A549 (cell line): Measurements from ENCODE around the gene PAPSS2.

Source experiments
- CBX2 ChIP-seq: fragments of 200-600 bp; sonication (generic); IDR thresholded peaks from 2 replicates; pipeline ENCODE4 v1.6.1; 2016; ENCODE audit warnings: low read depth, mild to moderate bottlenecking, borderline replicate concordance
- CBX8 ChIP-seq: fragments of 200-600 bp; sonication (generic); IDR thresholded peaks from 2 replicates; pipeline ENCODE4 v1.6.1; 2016
- CHD2 ChIP-seq: fragments of 150-350 bp; IDR thresholded peaks from 2 replicates; pipeline ENCODE4 v1.6.1; 2014; ENCODE audit warnings: low read length; ENCODE audit not compliant: partially characterized antibody
- CHD4 ChIP-seq: fragments of 200-600 bp; sonication (generic); IDR thresholded peaks from 2 replicates; pipeline ENCODE4 v1.6.1; 2016; ENCODE audit warnings: antibody characterized with exemption, mild to moderate bottlenecking, borderline replicate concordance
- ESRRA ChIP-seq: fragments of 150-350 bp; IDR thresholded peaks from 2 replicates; pipeline ENCODE4 v1.6.1; 2014; ENCODE audit warnings: mild to moderate bottlenecking, low read length, borderline replicate concordance
- KDM1A ChIP-seq: fragments of 200-600 bp; sonication (generic); IDR thresholded peaks from 2 replicates; pipeline ENCODE4 v1.6.1; 2016; ENCODE audit warnings: low read depth, mild to moderate bottlenecking
- KDM5A ChIP-seq: fragments of 200-600 bp; sonication (generic); IDR thresholded peaks from 2 replicates; pipeline ENCODE4 v1.6.1; 2016; ENCODE audit warnings: antibody characterized with exemption, mild to moderate bottlenecking
- MYC ChIP-seq: IDR thresholded peaks from 2 replicates; pipeline ENCODE4 v1.6.1; 2012; ENCODE audit warnings: mild to moderate bottlenecking, inconsistent platforms, low read length, improper control_type of control experiment, borderline replicate concordance
- POLR2AphosphoS2 ChIP-seq: conservative IDR thresholded peaks from 2 replicates; pipeline ENCODE4 v1.6.1; 2012; ENCODE audit warnings: low read length, improper control_type of control experiment, inconsistent platforms
- RARB ChIP-seq: fragments of 250-450 bp; sonication (Bioruptor Pico); IDR thresholded peaks from 2 replicates; pipeline ENCODE4 v1.8.0; 2021; ENCODE audit warnings: mild to moderate bottlenecking, moderate library complexity
- RFX5 ChIP-seq: fragments of 450-650 bp; IDR thresholded peaks from 2 replicates; pipeline ENCODE4 v1.7.1; 2014; ENCODE audit warnings: antibody characterized with exemption, mild to moderate bottlenecking, moderate library complexity
- TF ChIP-seq, protein P1 (sequence below): fragments of >200 bp; sonication (Bioruptor Twin); formaldehyde crosslinking; IDR thresholded peaks from 3 replicates; pipeline ENCODE4 v1.5.1; 2016
- TF ChIP-seq, protein P2 (sequence below): IDR thresholded peaks from 2 replicates; pipeline ENCODE4 v1.6.1; 2012

DNA sequence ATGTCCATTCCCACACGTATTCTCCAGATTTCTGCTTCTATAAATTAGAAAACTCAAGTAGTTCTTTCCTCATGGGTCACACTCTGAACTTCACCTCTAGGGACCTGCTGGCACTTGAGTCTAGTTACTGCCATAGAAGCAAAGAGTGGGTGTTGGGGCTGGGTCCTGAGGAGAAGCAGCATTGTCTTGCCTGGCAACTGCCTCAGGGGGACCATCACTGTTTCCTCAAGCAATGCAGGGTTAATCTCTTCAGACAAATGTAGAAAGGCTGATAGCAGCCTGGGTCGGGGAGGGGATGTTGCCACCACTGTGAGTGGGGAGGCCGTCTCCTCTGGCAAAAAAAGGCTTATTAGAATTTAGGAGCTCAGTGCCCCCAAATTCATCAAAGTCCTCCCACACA lies 20.2 kb upstream of the PAPSS2 start:
- TF ChIP-seq, protein P1, sequence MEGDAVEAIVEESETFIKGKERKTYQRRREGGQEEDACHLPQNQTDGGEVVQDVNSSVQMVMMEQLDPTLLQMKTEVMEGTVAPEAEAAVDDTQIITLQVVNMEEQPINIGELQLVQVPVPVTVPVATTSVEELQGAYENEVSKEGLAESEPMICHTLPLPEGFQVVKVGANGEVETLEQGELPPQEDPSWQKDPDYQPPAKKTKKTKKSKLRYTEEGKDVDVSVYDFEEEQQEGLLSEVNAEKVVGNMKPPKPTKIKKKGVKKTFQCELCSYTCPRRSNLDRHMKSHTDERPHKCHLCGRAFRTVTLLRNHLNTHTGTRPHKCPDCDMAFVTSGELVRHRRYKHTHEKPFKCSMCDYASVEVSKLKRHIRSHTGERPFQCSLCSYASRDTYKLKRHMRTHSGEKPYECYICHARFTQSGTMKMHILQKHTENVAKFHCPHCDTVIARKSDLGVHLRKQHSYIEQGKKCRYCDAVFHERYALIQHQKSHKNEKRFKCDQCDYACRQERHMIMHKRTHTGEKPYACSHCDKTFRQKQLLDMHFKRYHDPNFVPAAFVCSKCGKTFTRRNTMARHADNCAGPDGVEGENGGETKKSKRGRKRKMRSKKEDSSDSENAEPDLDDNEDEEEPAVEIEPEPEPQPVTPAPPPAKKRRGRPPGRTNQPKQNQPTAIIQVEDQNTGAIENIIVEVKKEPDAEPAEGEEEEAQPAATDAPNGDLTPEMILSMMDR = no peak
- TF ChIP-seq, protein P2, sequence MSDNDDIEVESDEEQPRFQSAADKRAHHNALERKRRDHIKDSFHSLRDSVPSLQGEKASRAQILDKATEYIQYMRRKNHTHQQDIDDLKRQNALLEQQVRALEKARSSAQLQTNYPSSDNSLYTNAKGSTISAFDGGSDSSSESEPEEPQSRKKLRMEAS = no peak
- TF ChIP-seq RFX5 (no peak), RARB (no peak), CHD4 (no peak), ESRRA (no peak), POLR2AphosphoS2 (no peak), KDM5A (no peak), CHD2 (no peak), CBX8 (no peak), KDM1A (no peak), MYC (no peak), CBX2 (no peak)
